ENCODE results near the gene RELL2.

DNA sequence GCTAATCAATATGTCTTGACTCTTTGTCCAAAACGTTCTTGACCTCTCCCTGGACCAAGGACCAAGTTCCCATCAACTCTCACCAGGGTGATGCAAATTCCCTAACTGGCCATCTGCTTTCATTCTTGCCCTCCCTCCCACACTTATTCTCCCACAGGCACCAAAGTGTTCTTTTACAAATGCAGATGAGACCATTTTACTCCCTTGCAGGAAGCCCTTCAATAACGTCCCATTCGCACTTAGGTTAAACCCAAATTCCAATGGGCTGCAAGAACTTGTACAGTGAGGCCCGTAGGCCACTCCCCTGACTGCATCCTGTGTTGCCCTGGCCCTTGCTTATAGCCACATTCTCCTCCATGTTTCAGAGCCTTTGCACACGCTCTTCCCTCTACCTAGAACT is 38.0 kb downstream of the RELL2 start:
- TF ChIP-seq POLR2A (IDR thresholded peaks at IDR 0.05), result no peak
- TF ChIP-seq POLR2AphosphoS5 (IDR thresholded peaks at IDR 0.05), result no peak
- TF ChIP-seq EP300 (IDR thresholded peaks at IDR 0.05), result no peak
- no peak for TF ChIP-seq CTCF (IDR thresholded peaks at IDR 0.05)
